HEK293T (cell line): ENCODE data around the gene TAF11L2.
"Not testable (repeated sequence)": the region's sequence is repeated elsewhere in the genome, so short reads cannot be mapped to it uniquely, and the experiment has no call there.

Source experiments
- CTCF ChIA-PET: fragments of 350-600 bp; formaldehyde crosslinking; extraction: SDS; loops from one replicate; lab custom pipeline; 2021; ENCODE audit warnings: antibody characterized with exemption, inconsistent platforms; lab: Yijun Ruan, JAX
- POLR2A ChIA-PET: fragments of 350-600 bp; formaldehyde crosslinking; extraction: SDS; loops from one replicate; lab custom pipeline; 2020; ENCODE audit warnings: antibody characterized with exemption, inconsistent platforms; lab: Yijun Ruan, JAX
- DNase-seq: peaks from one replicate; pipeline ENCODE4 v3.0.0; 2012; ENCODE audit warnings: mixed read lengths; ENCODE audit errors: extremely low spot score
- ARNT ChIP-seq: fragments of 450-650 bp; IDR thresholded peaks from 2 replicates; pipeline ENCODE4 v1.6.1; 2017; ENCODE audit warnings: mild to moderate bottlenecking
- BHLHE40 ChIP-seq: fragments of 450-650 bp; IDR thresholded peaks from 2 replicates; pipeline ENCODE4 v1.6.1; 2016; ENCODE audit warnings: mild to moderate bottlenecking, moderate library complexity, borderline replicate concordance
- CTBP1 ChIP-seq: fragments of 450-650 bp; IDR thresholded peaks from 2 replicates; pipeline ENCODE4 v1.6.1; 2016; ENCODE audit warnings: borderline replicate concordance
- ELF4 ChIP-seq: fragments of 450-650 bp; IDR thresholded peaks from 2 replicates; pipeline ENCODE4 v1.6.1; 2017; ENCODE audit warnings: antibody characterized with exemption
- FOXA1 ChIP-seq: fragments of 450-650 bp; IDR thresholded peaks from 2 replicates; pipeline ENCODE4 v1.6.1; 2016; ENCODE audit warnings: mild to moderate bottlenecking
- FOXK2 ChIP-seq: fragments of 450-650 bp; IDR thresholded peaks from 2 replicates; pipeline ENCODE4 v1.6.1; 2016; ENCODE audit warnings: mild to moderate bottlenecking
- FOXM1 ChIP-seq: fragments of 450-650 bp; IDR thresholded peaks from 2 replicates; pipeline ENCODE4 v1.6.1; 2017; ENCODE audit warnings: mild to moderate bottlenecking, borderline replicate concordance
- HDGF ChIP-seq: fragments of 450-650 bp; IDR thresholded peaks from 2 replicates; pipeline ENCODE4 v1.6.1; 2017; ENCODE audit warnings: antibody characterized with exemption, borderline replicate concordance
- L3MBTL2 ChIP-seq: fragments of 450-650 bp; conservative IDR thresholded peaks from 2 replicates; pipeline ENCODE4 v1.6.1; 2016; ENCODE audit warnings: mild to moderate bottlenecking
- LEF1 ChIP-seq: fragments of 450-650 bp; IDR thresholded peaks from 2 replicates; pipeline ENCODE4 v1.6.1; 2017; ENCODE audit warnings: mild to moderate bottlenecking, borderline replicate concordance
- NFRKB ChIP-seq: fragments of 450-650 bp; IDR thresholded peaks from 2 replicates; pipeline ENCODE4 v1.6.1; 2016; ENCODE audit warnings: mild to moderate bottlenecking, moderate library complexity
- PKNOX1 ChIP-seq: fragments of 450-650 bp; IDR thresholded peaks from 2 replicates; pipeline ENCODE4 v1.6.1; 2016
- SP1 ChIP-seq: fragments of 450-650 bp; IDR thresholded peaks from 2 replicates; pipeline ENCODE4 v1.6.1; 2017
- SUZ12 ChIP-seq: fragments of 450-650 bp; IDR thresholded peaks from 2 replicates; pipeline ENCODE4 v1.6.1; 2016; ENCODE audit warnings: mild to moderate bottlenecking
- TARDBP ChIP-seq: fragments of 450-650 bp; IDR thresholded peaks from 2 replicates; pipeline ENCODE4 v1.6.1; 2016
- ZNF384 ChIP-seq: fragments of 450-650 bp; IDR thresholded peaks from 2 replicates; pipeline ENCODE4 v1.6.1; 2016

The TAF11L2 gene

GRCh38 chr5:17497931-17498330 lies at the start of gene TAF11L2:
Gene TAF11L2 (plus strand): TSS chr5:17498231.
- DNase-seq, CTCF ChIA-PET, POLR2A ChIA-PET: not testable (repeated sequence)

GRCh38 chr5:17448877-17449276 lies 49.2 kb upstream of the TAF11L2 start:
- ChIA-PET POLR2A (interaction anchor here (0.6 kb wide), 1 partner anchor 232 kb away, joined by 3 read pairs; no protein-coding TSS in a partner anchor), CTCF (no interaction called here)
- no peak for DNase-seq
- TF ChIP-seq LEF1 (no peak), L3MBTL2 (no peak), FOXM1 (no peak), NFRKB (no peak), ELF4 (no peak), PKNOX1 (no peak), SUZ12 (no peak), HDGF (no peak), ARNT (no peak), FOXA1 (no peak), CTBP1 (no peak), ZNF384 (no peak), TARDBP (no peak), SP1 (no peak)

- TF ChIP-seq SUZ12: no peak
- no peak for TF ChIP-seq PKNOX1
- no peak for TF ChIP-seq SP1
- TF ChIP-seq ARNT: no peak
- no peak for TF ChIP-seq FOXK2
- TF ChIP-seq NFRKB: no peak
- TF ChIP-seq L3MBTL2: no peak
- no peak for TF ChIP-seq FOXA1
- no peak for TF ChIP-seq ZNF384
- TF ChIP-seq FOXM1: no peak
- TF ChIP-seq BHLHE40: no peak
- TF ChIP-seq ELF4: no peak
- no peak for TF ChIP-seq LEF1
- TF ChIP-seq HDGF: no peak
- POLR2A ChIA-PET: no interaction called here
- CTCF ChIA-PET: no interaction called here
- no peak for DNase-seq
Observed at GRCh38 chr5:17452936-17453335, 45.1 kb upstream of the TAF11L2 start.

- no peak for DNase-seq
- ChIA-PET POLR2A (no interaction called here), CTCF (no interaction called here)
- no peak for TF ChIP-seq NFRKB
Observed at GRCh38 chr5:17455942-17456341, 42.1 kb upstream of the TAF11L2 start.

- TF ChIP-seq ARNT: no peak
- TF ChIP-seq L3MBTL2: no peak
- ChIA-PET CTCF (interaction anchor here (0.6 kb wide), 1 partner anchor 152 kb away, joined by 4 read pairs; no protein-coding TSS in a partner anchor), POLR2A (no interaction called here)
- no peak for DNase-seq
Observed at GRCh38 chr5:17461793-17462192, 36.2 kb upstream of the TAF11L2 start.

- TF ChIP-seq ARNT: no peak
- TF ChIP-seq FOXM1: no peak
- TF ChIP-seq ZNF384: no peak
- CTCF ChIA-PET: no interaction called here
- no peak for DNase-seq
- POLR2A ChIA-PET: no interaction called here
Observed at GRCh38 chr5:17463653-17464052, 34.4 kb upstream of the TAF11L2 start.

GRCh38 chr5:17470064-17470463 lies 28.0 kb upstream of the TAF11L2 start:
- ChIA-PET POLR2A (no interaction called here), CTCF (no interaction called here)
- no peak for TF ChIP-seq NFRKB
- TF ChIP-seq ZNF384: no peak
- TF ChIP-seq TARDBP: no peak
- no peak for TF ChIP-seq ELF4
- no peak for TF ChIP-seq FOXA1
- no peak for TF ChIP-seq PKNOX1
- no peak for TF ChIP-seq LEF1
- TF ChIP-seq FOXK2: no peak
- TF ChIP-seq FOXM1: no peak
- TF ChIP-seq BHLHE40: no peak
- TF ChIP-seq CTBP1: no peak
- no peak for TF ChIP-seq SP1
- no peak for DNase-seq

- DNase-seq, CTCF ChIA-PET: not testable (repeated sequence)
Observed at GRCh38 chr5:17475064-17475463, 23.0 kb upstream of the TAF11L2 start.

More at GRCh38 chr5:17475064-17475463, 23.0 kb upstream of the TAF11L2 start:
- POLR2A ChIA-PET: not testable (repeated sequence)
